CD14-positive monocyte (primary cell): ENCODE results near the gene USP20. TPM values are rescaled to one million over a fixed set of nuclear protein-coding genes. Genes with fewer than 3 reads are reported as not detected.

Experiments used
- DNase-seq, 3 donors: peaks; one replicate each; pipeline ENCODE4 v3.0.0-alpha.2; 2011 to 2022
- H2AFZ ChIP-seq: 2 replicates; pipeline ENCODE4 v1.6.0; 2012; ENCODE audit warnings: mild to moderate bottlenecking, low read depth, low read length, inconsistent platforms; ENCODE audit not compliant: insufficient read depth, poor library complexity, severe bottlenecking
- H3K27ac ChIP-seq, 2 donors: 1 replicate in 1 of 2; 2 replicates in 1 of 2; pipeline ENCODE4 v1.5.1; 2012 to 2013; ENCODE audit warnings: low read length in 2 of 2, control low read depth in 1 of 2, inconsistent platforms in 1 of 2, low read depth in 1 of 2, mild to moderate bottlenecking in 1 of 2
- H3K27me3 ChIP-seq, 2 donors: one replicate each; pipeline versions ENCODE4 v1.6.0 to v1.6.1; 2011 to 2013; ENCODE audit warnings: low read length in 2 of 2; ENCODE audit not compliant: control insufficient read depth in 2 of 2, insufficient read depth in 2 of 2
- H3K36me3 ChIP-seq, 2 donors: replicated peaks in 1 of 2; 1 replicate in 1 of 2; 2 replicates in 1 of 2; pipeline versions ENCODE4 v1.5.1 to v1.6.1; 2012 to 2013; ENCODE audit warnings: low read length in 2 of 2, control low read depth in 1 of 2, inconsistent platforms in 1 of 2, mild to moderate bottlenecking in 1 of 2; ENCODE audit not compliant: insufficient read depth in 2 of 2, control insufficient read depth in 1 of 2
- H3K4me1 ChIP-seq, 2 donors: 1 replicate in 1 of 2; 2 replicates in 1 of 2; pipeline versions ENCODE4 v1.5.1 to v1.6.1; 2012 to 2013; ENCODE audit warnings: low read length in 2 of 2, control low read depth in 1 of 2, inconsistent platforms in 1 of 2, mild to moderate bottlenecking in 1 of 2, moderate library complexity in 1 of 2; ENCODE audit not compliant: insufficient read depth in 2 of 2, control insufficient read depth in 1 of 2
- H3K4me2 ChIP-seq: replicated peaks from 2 replicates; pipeline ENCODE3; 2012; ENCODE audit warnings: low read length, moderate library complexity, mild to moderate bottlenecking; ENCODE audit not compliant: poor library complexity, severe bottlenecking; ENCODE audit errors: extremely low read depth
- H3K4me3 ChIP-seq, 3 experiments: fragments of 200-600 bp in 1 of 3; sonication (generic) in 1 of 3; replicated peaks in 1 of 3; 1 replicate in 2 of 3; 2 replicates in 1 of 3; pipeline ENCODE4 v1.5.1; 2011 to 2013; ENCODE audit warnings: low read length in 3 of 3, mild to moderate bottlenecking in 3 of 3, control low read depth in 2 of 3, low read depth in 2 of 3, inconsistent platforms in 1 of 3, moderate library complexity in 1 of 3
- H3K79me2 ChIP-seq: 2 replicates; pipeline ENCODE4 v1.6.0; 2012; ENCODE audit warnings: mild to moderate bottlenecking, control low read depth, inconsistent platforms, low read length, moderate library complexity; ENCODE audit not compliant: insufficient read depth
- H3K9ac ChIP-seq: 2 replicates; pipeline ENCODE4 v1.6.0; 2017; ENCODE audit warnings: low read length, mild to moderate bottlenecking; ENCODE audit not compliant: insufficient read depth, poor library complexity, severe bottlenecking
- H3K9me3 ChIP-seq, 2 donors: replicated peaks in 1 of 2; 1 replicate in 1 of 2; 2 replicates in 1 of 2; pipeline versions ENCODE4 v1.5.1 to v1.6.1; 2012 to 2013; ENCODE audit warnings: low read length in 2 of 2, control low read depth in 1 of 2; ENCODE audit not compliant: control insufficient read depth in 1 of 2, insufficient read depth in 1 of 2
- H4K20me1 ChIP-seq: 2 replicates; pipeline ENCODE4 v1.6.0; 2012; ENCODE audit warnings: mild to moderate bottlenecking, low read length, control low read depth, moderate library complexity; ENCODE audit not compliant: insufficient read depth
- H3K27ac Mint-ChIP-seq, 7 donors: one replicate each; pipeline ENCODE4 v1.8.0; 2020; ENCODE audit warnings: mild to moderate bottlenecking in 7 of 7, mixed read lengths in 7 of 7, moderate library complexity in 6 of 7, inconsistent platforms in 2 of 7
- H3K27me3 Mint-ChIP-seq, 3 donors: one replicate each; pipeline ENCODE4 v1.8.0; 2021 to 2022; ENCODE audit warnings: low read depth in 3 of 3, mild to moderate bottlenecking in 3 of 3, mixed read lengths in 3 of 3, moderate library complexity in 3 of 3, inconsistent platforms in 1 of 3
- H3K36me3 Mint-ChIP-seq, 2 donors: one replicate each; pipeline ENCODE4 v1.8.0; 2020; ENCODE audit warnings: mixed read lengths in 2 of 2, inconsistent platforms in 1 of 2, mild to moderate bottlenecking in 1 of 2
- H3K4me1 Mint-ChIP-seq: one replicate; pipeline ENCODE4 v1.8.0; 2020; ENCODE audit warnings: mild to moderate bottlenecking, mixed read lengths
- H3K4me3 Mint-ChIP-seq, 2 donors: one replicate each; pipeline ENCODE4 v1.8.0; 2020; ENCODE audit warnings: mild to moderate bottlenecking in 2 of 2, mixed read lengths in 2 of 2, moderate library complexity in 1 of 2
- H3K9me3 Mint-ChIP-seq, 7 donors: one replicate each; pipeline ENCODE4 v1.8.0; 2020 to 2022; ENCODE audit warnings: mixed read lengths in 7 of 7, mild to moderate bottlenecking in 6 of 7, moderate library complexity in 6 of 7, inconsistent platforms in 2 of 7
- WGBS: methylation state at CpG from one replicate; pipeline ENCODE4 v1.1.5; 2013; ENCODE audit warnings: missing lambda C conversion rate; ENCODE audit not compliant: insufficient coverage; 5-methylcytosine and 5-hydroxymethylcytosine counted together
- intact Hi-C, 2 donors: fragments of 100-400 bp; cut with micrococcal nuclease; formaldehyde crosslinking; loops; one replicate each; pipeline versions ENCODE4 v1.15.0 to v1.15.1; 2023
- polyA plus RNA-seq, 3 donors: library from polyadenylated mRNA; depleted of rRNA in 1 of 3; unstranded in 2 of 3; stranded (reverse) in 1 of 3; fragments of 300-500 nt in 2 of 3; fragments of >200 nt in 1 of 3; fragmentation: Illumina TruSeq in 2 of 3; gene quantifications; 1 replicate in 2 of 3; 2 replicates in 1 of 3; pipeline ENCODE4 v1.2.3, GENCODE V29; 2012 to 2021
- TF ChIP-seq, protein P1 (sequence below): fragments of 200-600 bp; IDR thresholded peaks from one replicate; pipeline ENCODE4 v1.8.0; 2022; ENCODE audit warnings: antibody characterized with exemption, mild to moderate bottlenecking

Gene USP20
- polyA plus RNA-seq, 3 donors, result 2.7 to 30.0 (median 5.2) TPM

- 93% methylated on average over 6 of the region's 11 CpGs for WGBS
- no peak for DNase-seq
- Histone ChIP-seq H4K20me1 (no peaks in the 10 kb centered on the region), H3K79me2 (no peaks in the 10 kb centered on the region), H3K4me2 (no peak overlapping the region), H3K27ac (no peak overlapping the region), H3K9ac (no peak overlapping the region), H3K4me1 (no peaks in the 10 kb centered on the region), H3K9me3 (no peaks in the 10 kb centered on the region), H3K4me3 (no peak overlapping the region), H3K36me3 (peaks cover 46% of the 10 kb centered on the region in 2 donors), H3K27me3 (no peaks in the 10 kb centered on the region), H2AFZ (no peak overlapping the region)
- peaks cover 37 to 71% of the 10 kb centered on the region in 2 donors for H3K36me3 Mint-ChIP-seq
- no peak overlapping the region for H3K27ac Mint-ChIP-seq
- H3K27me3 Mint-ChIP-seq, result peaks cover 0 to 3% (median 2%) of the 10 kb centered on the region in 3 donors
- H3K4me1 Mint-ChIP-seq, result peaks cover 12% of the 10 kb centered on the region
- peaks cover 0 to 3% (median 0%) of the 10 kb centered on the region in 7 donors for H3K9me3 Mint-ChIP-seq
- TF ChIP-seq, protein P1, sequence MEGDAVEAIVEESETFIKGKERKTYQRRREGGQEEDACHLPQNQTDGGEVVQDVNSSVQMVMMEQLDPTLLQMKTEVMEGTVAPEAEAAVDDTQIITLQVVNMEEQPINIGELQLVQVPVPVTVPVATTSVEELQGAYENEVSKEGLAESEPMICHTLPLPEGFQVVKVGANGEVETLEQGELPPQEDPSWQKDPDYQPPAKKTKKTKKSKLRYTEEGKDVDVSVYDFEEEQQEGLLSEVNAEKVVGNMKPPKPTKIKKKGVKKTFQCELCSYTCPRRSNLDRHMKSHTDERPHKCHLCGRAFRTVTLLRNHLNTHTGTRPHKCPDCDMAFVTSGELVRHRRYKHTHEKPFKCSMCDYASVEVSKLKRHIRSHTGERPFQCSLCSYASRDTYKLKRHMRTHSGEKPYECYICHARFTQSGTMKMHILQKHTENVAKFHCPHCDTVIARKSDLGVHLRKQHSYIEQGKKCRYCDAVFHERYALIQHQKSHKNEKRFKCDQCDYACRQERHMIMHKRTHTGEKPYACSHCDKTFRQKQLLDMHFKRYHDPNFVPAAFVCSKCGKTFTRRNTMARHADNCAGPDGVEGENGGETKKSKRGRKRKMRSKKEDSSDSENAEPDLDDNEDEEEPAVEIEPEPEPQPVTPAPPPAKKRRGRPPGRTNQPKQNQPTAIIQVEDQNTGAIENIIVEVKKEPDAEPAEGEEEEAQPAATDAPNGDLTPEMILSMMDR, result no peak
- no peak overlapping the region for H3K4me3 Mint-ChIP-seq
- intact Hi-C loops, result no loop called here
Observed at GRCh38 chr9:129871046-129871445, 35.8 kb downstream of the USP20 start.

DNA sequence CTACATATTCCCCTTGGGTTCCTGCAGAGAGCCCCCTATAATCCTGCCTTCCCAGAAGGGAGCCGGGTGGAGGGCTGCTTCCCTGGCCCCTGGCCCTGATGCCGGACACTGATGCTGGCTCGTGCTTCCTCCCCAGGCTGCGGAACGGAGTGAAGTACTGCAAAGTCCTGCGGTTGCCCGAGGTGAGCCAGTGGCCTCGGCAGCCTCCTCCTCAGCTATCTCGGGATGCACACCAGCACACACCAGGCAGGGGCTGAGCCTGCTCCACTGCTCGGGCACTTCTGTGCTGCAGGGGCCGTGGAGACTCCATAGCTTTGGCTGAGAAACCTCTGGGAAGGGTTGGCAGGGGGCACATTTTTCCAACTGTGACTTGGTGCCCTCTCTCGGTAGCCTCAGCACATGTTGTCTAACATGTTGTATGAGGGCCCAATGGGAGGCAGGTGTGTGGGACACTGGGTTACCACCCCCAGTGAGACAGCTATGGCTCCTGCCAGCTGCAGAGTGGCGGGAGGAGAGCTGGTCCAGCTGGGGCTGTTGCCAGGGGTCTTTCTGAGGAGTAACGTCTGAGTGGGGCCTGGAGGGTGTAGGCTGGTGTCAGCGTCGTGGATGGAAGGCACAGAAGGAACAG is 38.4 kb downstream of the USP20 start:
- Histone ChIP-seq H3K4me3 (no peak overlapping the region), H3K27ac (no peak overlapping the region), H3K4me2 (no peak overlapping the region), H3K4me1 (no peaks in the 10 kb centered on the region), H3K9ac (no peak overlapping the region), H3K9me3 (no peaks in the 10 kb centered on the region), H4K20me1 (no peaks in the 10 kb centered on the region), H3K36me3 (peaks cover 33 to 41% of the 10 kb centered on the region in 2 donors), H3K79me2 (no peaks in the 10 kb centered on the region), H2AFZ (no peak overlapping the region), H3K27me3 (no peaks in the 10 kb centered on the region)
- peaks cover 0 to 3% (median 0%) of the 10 kb centered on the region in 7 donors for H3K9me3 Mint-ChIP-seq
- DNase-seq, result no peak
- peaks cover 39 to 58% of the 10 kb centered on the region in 2 donors for H3K36me3 Mint-ChIP-seq
- no peaks in the 10 kb centered on the region for H3K4me1 Mint-ChIP-seq
- 89% methylated on average over 15 of the region's 16 CpGs for WGBS
- H3K27ac Mint-ChIP-seq, result peak overlapping the region in 2 of 7 donors; percentile 67 to 87
- H3K4me3 Mint-ChIP-seq, result no peak overlapping the region
- TF ChIP-seq, protein P1, result no peak
- intact Hi-C loops, result no loop called here
- peaks cover 0 to 2% (median 2%) of the 10 kb centered on the region in 3 donors for H3K27me3 Mint-ChIP-seq
